ENCODE results near the gene TTC12.

The TTC12 gene

GRCh38 chr11:113385749-113386148 is 71.4 kb downstream of the TTC12 start:
- no peaks in the 10 kb centered on the region for H3K9me3 Mint-ChIP-seq
- CTCF ChIA-PET, result interaction anchor here (1.2 kb wide), 1 partner anchor 18 kb away, joined by 3 read pairs; no protein-coding TSS in a partner anchor
- H3K4me1 Mint-ChIP-seq, result no peaks in the 10 kb centered on the region
- H3K4me3 Mint-ChIP-seq, result no peak overlapping the region
- H3K27ac Mint-ChIP-seq, result no peak overlapping the region
- H3K36me3 Mint-ChIP-seq, result no peaks in the 10 kb centered on the region
- no peak for DNase-seq
- peaks cover 7% of the 10 kb centered on the region for H3K27me3 Mint-ChIP-seq

GRCh38 chr11:113386866-113387265 is 72.5 kb downstream of the TTC12 start:
- H3K4me3 Mint-ChIP-seq, result no peak overlapping the region
- CTCF ChIA-PET, result no interaction called here

GRCh38 chr11:113387605-113388211 is 73.3 kb downstream of the TTC12 start, which contains the start of gene ANKK1:
TSS of gene ANKK1 (plus strand) at chr11:113387779. CDS start at chr11:113387885, 106 bp downstream.
- Mint-ChIP-seq H3K9me3 (no peaks in the 10 kb centered on the region), H3K4me1 (no peaks in the 10 kb centered on the region), H3K36me3 (no peaks in the 10 kb centered on the region), H3K27ac (no peak within 1 kb of the TSS), H3K4me3 (no peak within 1 kb of the TSS), H3K27me3 (peaks cover 7% of the 10 kb centered on the region)
- CTCF ChIA-PET, result no interaction called here
- no peak for DNase-seq

More at GRCh38 chr11:113386866-113387265, 72.5 kb downstream of the TTC12 start:
- no peaks in the 10 kb centered on the region for H3K9me3 Mint-ChIP-seq
- no peak overlapping the region for H3K27ac Mint-ChIP-seq
- H3K27me3 Mint-ChIP-seq, result peaks cover 7% of the 10 kb centered on the region
- no peaks in the 10 kb centered on the region for H3K4me1 Mint-ChIP-seq
- H3K36me3 Mint-ChIP-seq, result no peaks in the 10 kb centered on the region
- no peak for DNase-seq

- DNase-seq, result no peak
- CTCF ChIA-PET, result no interaction called here
- Mint-ChIP-seq H3K27ac (no peak overlapping the region), H3K9me3 (no peaks in the 10 kb centered on the region), H3K27me3 (peaks cover 7% of the 10 kb centered on the region), H3K36me3 (no peaks in the 10 kb centered on the region), H3K4me1 (no peaks in the 10 kb centered on the region), H3K4me3 (no peak overlapping the region)
Measured at GRCh38 chr11:113389272-113389671, 74.9 kb downstream of the TTC12 start.

- Mint-ChIP-seq H3K36me3 (no peaks in the 10 kb centered on the region), H3K9me3 (no peaks in the 10 kb centered on the region), H3K4me3 (no peak overlapping the region), H3K4me1 (no peaks in the 10 kb centered on the region), H3K27me3 (peaks cover 2% of the 10 kb centered on the region), H3K27ac (no peak overlapping the region)
- CTCF ChIA-PET, result no interaction called here
- DNase-seq, result no peak
Measured at GRCh38 chr11:113392236-113392921, 78.0 kb downstream of the TTC12 start.

GRCh38 chr11:113393501-113393985 is 79.2 kb downstream of the TTC12 start:
- no peak for DNase-seq
- Mint-ChIP-seq H3K9me3 (no peaks in the 10 kb centered on the region), H3K27ac (no peak overlapping the region), H3K4me1 (no peaks in the 10 kb centered on the region), H3K36me3 (no peaks in the 10 kb centered on the region), H3K27me3 (no peaks in the 10 kb centered on the region), H3K4me3 (no peak overlapping the region)
- CTCF ChIA-PET, result no interaction called here

- Mint-ChIP-seq H3K4me1 (no peaks in the 10 kb centered on the region), H3K27ac (no peak overlapping the region), H3K36me3 (no peaks in the 10 kb centered on the region), H3K27me3 (no peaks in the 10 kb centered on the region), H3K9me3 (no peaks in the 10 kb centered on the region), H3K4me3 (no peak overlapping the region)
- CTCF ChIA-PET, result no interaction called here
- DNase-seq, result no peak
Measured at GRCh38 chr11:113394919-113395318, 80.5 kb downstream of the TTC12 start.

- H3K4me3 Mint-ChIP-seq, result no peak overlapping the region
- no peaks in the 10 kb centered on the region for H3K27me3 Mint-ChIP-seq
- no peak for DNase-seq
- no peaks in the 10 kb centered on the region for H3K4me1 Mint-ChIP-seq
- CTCF ChIA-PET, result no interaction called here
- no peaks in the 10 kb centered on the region for H3K9me3 Mint-ChIP-seq
- no peaks in the 10 kb centered on the region for H3K36me3 Mint-ChIP-seq
- H3K27ac Mint-ChIP-seq, result no peak overlapping the region
Measured at GRCh38 chr11:113395782-113396336, 81.5 kb downstream of the TTC12 start.

- no peak overlapping the region for H3K27ac Mint-ChIP-seq
- no peaks in the 10 kb centered on the region for H3K4me1 Mint-ChIP-seq
- H3K9me3 Mint-ChIP-seq, result no peaks in the 10 kb centered on the region
- no peaks in the 10 kb centered on the region for H3K36me3 Mint-ChIP-seq
- DNase-seq, result no peak
- CTCF ChIA-PET, result no interaction called here
- H3K27me3 Mint-ChIP-seq, result no peaks in the 10 kb centered on the region
- H3K4me3 Mint-ChIP-seq, result no peak overlapping the region
Measured at GRCh38 chr11:113396690-113397089, 82.3 kb downstream of the TTC12 start.

GRCh38 chr11:113397212-113397611 is 82.8 kb downstream of the TTC12 start:
- CTCF ChIA-PET, result no interaction called here
- H3K36me3 Mint-ChIP-seq, result no peaks in the 10 kb centered on the region
- H3K9me3 Mint-ChIP-seq, result no peaks in the 10 kb centered on the region
- no peaks in the 10 kb centered on the region for H3K4me1 Mint-ChIP-seq
- no peaks in the 10 kb centered on the region for H3K27me3 Mint-ChIP-seq
- no peak overlapping the region for H3K27ac Mint-ChIP-seq
- H3K4me3 Mint-ChIP-seq, result no peak overlapping the region
- no peak for DNase-seq

GRCh38 chr11:113397821-113398220 is 83.4 kb downstream of the TTC12 start:
- no peak overlapping the region for H3K27ac Mint-ChIP-seq
- H3K9me3 Mint-ChIP-seq, result no peaks in the 10 kb centered on the region
- no peaks in the 10 kb centered on the region for H3K4me1 Mint-ChIP-seq
- H3K36me3 Mint-ChIP-seq, result no peaks in the 10 kb centered on the region
- H3K4me3 Mint-ChIP-seq, result no peak overlapping the region
- CTCF ChIA-PET, result no interaction called here
- no peak for DNase-seq
- H3K27me3 Mint-ChIP-seq, result no peaks in the 10 kb centered on the region

GRCh38 chr11:113398669-113399430 is 84.5 kb downstream of the TTC12 start:
- CTCF ChIA-PET, result interaction anchor here (1.3 kb wide), 1 partner anchor 27 kb away, joined by 4 read pairs; no protein-coding TSS in a partner anchor
- Mint-ChIP-seq H3K27me3 (peaks cover 3% of the 10 kb centered on the region), H3K36me3 (no peaks in the 10 kb centered on the region)

GRCh38 chr11:113400631-113401230 is 86.3 kb downstream of the TTC12 start:
- H3K4me1 Mint-ChIP-seq, result no peaks in the 10 kb centered on the region
- H3K36me3 Mint-ChIP-seq, result no peaks in the 10 kb centered on the region
- H3K4me3 Mint-ChIP-seq, result no peak overlapping the region
- peaks cover 4% of the 10 kb centered on the region for H3K27me3 Mint-ChIP-seq
- H3K27ac Mint-ChIP-seq, result no peak overlapping the region
- no peaks in the 10 kb centered on the region for H3K9me3 Mint-ChIP-seq
- DNase-seq, result no peak
- CTCF ChIA-PET, result no interaction called here

More at GRCh38 chr11:113398669-113399430, 84.5 kb downstream of the TTC12 start:
- Mint-ChIP-seq H3K27ac (no peak overlapping the region), H3K4me3 (no peak overlapping the region), H3K9me3 (no peaks in the 10 kb centered on the region), H3K4me1 (no peaks in the 10 kb centered on the region)
- DNase-seq, result no peak

GRCh38 chr11:113401718-113402117 is 87.3 kb downstream of the TTC12 start:
- H3K4me3 Mint-ChIP-seq, result no peak overlapping the region
- no peak overlapping the region for H3K27ac Mint-ChIP-seq
- no peaks in the 10 kb centered on the region for H3K4me1 Mint-ChIP-seq
- no peak for DNase-seq
- no peaks in the 10 kb centered on the region for H3K36me3 Mint-ChIP-seq
- no peaks in the 10 kb centered on the region for H3K9me3 Mint-ChIP-seq
- H3K27me3 Mint-ChIP-seq, result peaks cover 4% of the 10 kb centered on the region
- CTCF ChIA-PET, result interaction anchor here (0.6 kb wide), 1 partner anchor 114 kb away, joined by 3 read pairs; no protein-coding TSS in a partner anchor

All from activated naive CD4-positive, alpha-beta T cell treated with anti-CD3 and anti-CD28 coated beads, Interleukin-2, amount 10 ng/mL, durations not matched to agents 7 days and 5 days (primary cell).